SK-N-SH treated with all-trans-retinoic acid at 6 μM for 48 hours (cell line): Measurements from ENCODE around the gene USP24.
"Not testable (repeated sequence)": the region's sequence is repeated elsewhere in the genome, so short reads cannot be mapped to it uniquely, and the experiment has no call there.

Source experiments
- ATAC-seq: fragments of 200-7000 bp; cut with Tn5 transposase; 3 replicates; pipeline ENCODE4 v1.9.1; 2020; ENCODE audit warnings: mild to moderate bottlenecking, moderate library complexity
- ARNTL ChIP-seq: fragments of 450-650 bp; formaldehyde crosslinking; IDR thresholded peaks from 2 replicates; pipeline ENCODE4 v1.5.0; 2020; ENCODE audit warnings: low read depth, mild to moderate bottlenecking, moderate library complexity, borderline replicate concordance
- BACH2 ChIP-seq: fragments of 250-450 bp; sonication (Bioruptor Pico); IDR thresholded peaks from 2 replicates; pipeline ENCODE4 v1.9.0; 2021; ENCODE audit warnings: mild to moderate bottlenecking, borderline replicate concordance
- CREB5 ChIP-seq: fragments of 250-450 bp; sonication (Bioruptor Pico); IDR thresholded peaks from 2 replicates; pipeline ENCODE4 v1.5.1; 2020; ENCODE audit warnings: low read depth, mild to moderate bottlenecking, moderate library complexity
- CSDC2 ChIP-seq: fragments of 250-450 bp; sonication (Bioruptor Pico); IDR thresholded peaks from 2 replicates; pipeline ENCODE4 v1.5.0; 2020; ENCODE audit warnings: mild to moderate bottlenecking, moderate library complexity
- CSRNP3 ChIP-seq: fragments of 250-450 bp; sonication (Bioruptor Pico); IDR thresholded peaks from 2 replicates; pipeline ENCODE4 v1.5.1; 2021; ENCODE audit warnings: mild to moderate bottlenecking, moderate library complexity
- ESRRG ChIP-seq: fragments of 250-450 bp; sonication (Bioruptor Pico); IDR thresholded peaks from 2 replicates; pipeline ENCODE4 v1.6.1; 2021; ENCODE audit warnings: mild to moderate bottlenecking
- GLIS3 ChIP-seq: fragments of 250-450 bp; sonication (Bioruptor Pico); IDR thresholded peaks from 2 replicates; pipeline ENCODE4 v1.5.0; 2020; ENCODE audit warnings: mild to moderate bottlenecking, moderate library complexity
- ISL1 ChIP-seq: fragments of 250-450 bp; sonication (Bioruptor Pico); IDR thresholded peaks from 2 replicates; pipeline ENCODE4 v2.1.2; 2022; ENCODE audit warnings: mild to moderate bottlenecking, moderate library complexity
- OSR1 ChIP-seq: fragments of 250-450 bp; sonication (Bioruptor Pico); IDR thresholded peaks from 2 replicates; pipeline ENCODE4 v1.8.0; 2022; ENCODE audit warnings: moderate library complexity, mild to moderate bottlenecking, inconsistent platforms
- PATZ1 ChIP-seq: fragments of 250-450 bp; sonication (Bioruptor Pico); IDR thresholded peaks from 2 replicates; pipeline ENCODE4 v1.8.0; 2020; ENCODE audit warnings: mild to moderate bottlenecking, moderate library complexity, borderline replicate concordance
- POU6F1 ChIP-seq: fragments of 250-450 bp; sonication (Bioruptor Pico); IDR thresholded peaks from 2 replicates; pipeline ENCODE4 v1.8.0; 2021; ENCODE audit warnings: low read depth, mild to moderate bottlenecking, moderate library complexity, borderline replicate concordance
- PPARA ChIP-seq: fragments of 250-450 bp; sonication (Bioruptor Pico); IDR thresholded peaks from 2 replicates; pipeline ENCODE4 v1.5.0; 2020; ENCODE audit warnings: mild to moderate bottlenecking, borderline replicate concordance
- RARB ChIP-seq: fragments of 250-450 bp; sonication (Bioruptor Pico); IDR thresholded peaks from 2 replicates; pipeline ENCODE4 v1.8.0; 2021; ENCODE audit warnings: mild to moderate bottlenecking, moderate library complexity
- SNAI2 ChIP-seq: fragments of 250-450 bp; sonication (Bioruptor Pico); IDR thresholded peaks from 2 replicates; pipeline ENCODE4 v1.5.0; 2020; ENCODE audit warnings: mild to moderate bottlenecking, moderate library complexity
- TCF4 ChIP-seq: fragments of 250-450 bp; sonication (Bioruptor Pico); IDR thresholded peaks from 2 replicates; pipeline ENCODE4 v1.8.0; 2021; ENCODE audit warnings: mild to moderate bottlenecking, moderate library complexity, borderline replicate concordance
- TOX ChIP-seq: fragments of 250-450 bp; sonication (Bioruptor Pico); IDR thresholded peaks from 2 replicates; pipeline ENCODE4 v1.8.0; 2021; ENCODE audit warnings: mild to moderate bottlenecking, moderate library complexity, borderline replicate concordance
- TSHZ2 ChIP-seq: fragments of 250-450 bp; sonication (Bioruptor Pico); IDR thresholded peaks from 2 replicates; pipeline ENCODE4 v1.5.0; 2020; ENCODE audit warnings: mild to moderate bottlenecking, moderate library complexity
- ZC3H10 ChIP-seq: fragments of 250-450 bp; sonication (Bioruptor Pico); IDR thresholded peaks from 2 replicates; pipeline ENCODE4 v1.5.1; 2021; ENCODE audit warnings: mild to moderate bottlenecking, moderate library complexity
- ZFP3 ChIP-seq: fragments of 250-450 bp; sonication (Bioruptor Pico); IDR thresholded peaks from 2 replicates; pipeline ENCODE4 v1.5.0; 2020; ENCODE audit warnings: mild to moderate bottlenecking, moderate library complexity
- ZFP30 ChIP-seq: fragments of 450-650 bp; formaldehyde crosslinking; IDR thresholded peaks from 2 replicates; pipeline ENCODE4 v1.5.0; 2022; ENCODE audit warnings: mild to moderate bottlenecking, moderate library complexity
- ZNF565 ChIP-seq: fragments of 450-650 bp; formaldehyde crosslinking; conservative IDR thresholded peaks from 2 replicates; pipeline ENCODE4 v1.5.0; 2020; ENCODE audit warnings: low read depth, mild to moderate bottlenecking, moderate library complexity
- ZNF70 ChIP-seq: fragments of 450-650 bp; formaldehyde crosslinking; IDR thresholded peaks from 2 replicates; pipeline ENCODE4 v1.5.0; 2020; ENCODE audit warnings: mild to moderate bottlenecking, moderate library complexity
- ZNF8 ChIP-seq: fragments of 450-650 bp; formaldehyde crosslinking; IDR thresholded peaks from 2 replicates; pipeline ENCODE4 v1.5.0; 2020; ENCODE audit warnings: mild to moderate bottlenecking, moderate library complexity

Gene USP24

GRCh38 chr1:55231745-55232144, 16.6 kb upstream of the USP24 start:
- ATAC-seq: no peak
- TF ChIP-seq CSDC2 (no peak), ZFP3 (CRISPR knock-in tag) (no peak), RARB (CRISPR knock-in tag) (no peak), ZNF8 (CRISPR knock-in tag) (no peak)

- no peak for ATAC-seq
- TF ChIP-seq ZNF70 (CRISPR knock-in tag): no peak
- no peak for TF ChIP-seq POU6F1 (CRISPR knock-in tag)
- no peak for TF ChIP-seq ZNF565 (CRISPR knock-in tag)
- TF ChIP-seq TCF4 (CRISPR knock-in tag): no peak
- TF ChIP-seq CSDC2: no peak
- TF ChIP-seq TOX: no peak
- no peak for TF ChIP-seq ISL1 (CRISPR knock-in tag)
- no peak for TF ChIP-seq CSRNP3 (CRISPR knock-in tag)
- no peak for TF ChIP-seq GLIS3 (CRISPR knock-in tag)
- TF ChIP-seq ZNF8 (CRISPR knock-in tag): no peak
- no peak for TF ChIP-seq ARNTL
- no peak for TF ChIP-seq ZFP3 (CRISPR knock-in tag)
- no peak for TF ChIP-seq RARB (CRISPR knock-in tag)
- no peak for TF ChIP-seq BACH2 (CRISPR knock-in tag)
- TF ChIP-seq SNAI2 (CRISPR knock-in tag): no peak
- TF ChIP-seq OSR1 (CRISPR knock-in tag): no peak
- no peak for TF ChIP-seq PPARA
- no peak for TF ChIP-seq ESRRG (CRISPR knock-in tag)
- TF ChIP-seq CREB5 (CRISPR knock-in tag): no peak
- no peak for TF ChIP-seq ZFP30 (CRISPR knock-in tag)
Observed at GRCh38 chr1:55230659-55231058, 15.5 kb upstream of the USP24 start.

GRCh38 chr1:55229726-55230125, 14.6 kb upstream of the USP24 start:
- ATAC-seq: not testable (repeated sequence)

- TF ChIP-seq ZFP3 (CRISPR knock-in tag) (no peak), TOX (no peak), ESRRG (CRISPR knock-in tag) (no peak), ZNF70 (CRISPR knock-in tag) (no peak), PPARA (no peak), ARNTL (no peak), GLIS3 (CRISPR knock-in tag) (no peak)
- ATAC-seq: no peak
Observed at GRCh38 chr1:55225228-55225627, 10.1 kb upstream of the USP24 start.

GRCh38 chr1:55224729-55225128, 9.6 kb upstream of the USP24 start:
- TF ChIP-seq ZFP3 (CRISPR knock-in tag): no peak
- TF ChIP-seq ESRRG (CRISPR knock-in tag): no peak
- TF ChIP-seq BACH2 (CRISPR knock-in tag): no peak
- no peak for TF ChIP-seq ZFP30 (CRISPR knock-in tag)
- no peak for TF ChIP-seq ZNF70 (CRISPR knock-in tag)
- no peak for TF ChIP-seq RARB (CRISPR knock-in tag)
- no peak for TF ChIP-seq ZNF565 (CRISPR knock-in tag)
- no peak for ATAC-seq

GRCh38 chr1:55222152-55222551, 7.0 kb upstream of the USP24 start:
- no peak for ATAC-seq
- no peak for TF ChIP-seq ESRRG (CRISPR knock-in tag)
- TF ChIP-seq PATZ1: no peak
- TF ChIP-seq ZNF70 (CRISPR knock-in tag): no peak
- no peak for TF ChIP-seq GLIS3 (CRISPR knock-in tag)
- no peak for TF ChIP-seq ZC3H10
- no peak for TF ChIP-seq POU6F1 (CRISPR knock-in tag)
- no peak for TF ChIP-seq TSHZ2
- no peak for TF ChIP-seq CSDC2
- no peak for TF ChIP-seq ISL1 (CRISPR knock-in tag)
- no peak for TF ChIP-seq SNAI2 (CRISPR knock-in tag)
- TF ChIP-seq RARB (CRISPR knock-in tag): no peak
